ENCODE data around the gene COX7A1.

COX7A1 gene

DNA sequence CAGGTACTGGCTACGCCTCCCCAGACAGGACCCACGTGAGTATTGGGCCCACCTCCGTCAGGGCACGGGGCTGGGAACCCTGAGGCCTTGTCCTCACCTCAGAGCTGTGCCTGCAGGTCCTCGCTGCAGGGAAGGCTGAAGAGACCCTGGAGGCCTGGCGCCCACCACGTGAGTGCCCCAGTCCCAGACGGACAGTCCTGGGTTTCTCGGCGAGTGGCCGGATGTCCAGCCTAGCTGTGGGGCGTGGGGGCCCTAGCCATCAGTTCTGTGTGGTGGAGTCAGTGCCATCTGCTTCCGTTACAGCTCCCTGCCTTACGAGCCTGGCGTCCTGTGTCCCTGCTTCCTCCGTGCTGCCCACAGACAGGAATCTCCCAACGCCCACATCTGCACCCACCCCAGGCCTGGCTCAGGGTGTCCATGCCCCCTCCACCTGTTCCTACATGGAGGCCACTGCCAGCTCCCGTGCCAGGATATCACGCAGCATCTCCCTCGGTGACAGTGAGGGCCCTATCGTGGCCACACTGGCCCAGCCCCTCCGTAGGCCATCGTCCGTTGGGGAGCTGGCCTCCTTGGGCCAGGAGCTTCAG is 49.1 kb downstream of the COX7A1 start:
- H3K36me3 ChIP-seq (replicated peaks; ENCODE audit: low read depth, low read length), result peaks cover 53% of the 10 kb centered on the region

DNA sequence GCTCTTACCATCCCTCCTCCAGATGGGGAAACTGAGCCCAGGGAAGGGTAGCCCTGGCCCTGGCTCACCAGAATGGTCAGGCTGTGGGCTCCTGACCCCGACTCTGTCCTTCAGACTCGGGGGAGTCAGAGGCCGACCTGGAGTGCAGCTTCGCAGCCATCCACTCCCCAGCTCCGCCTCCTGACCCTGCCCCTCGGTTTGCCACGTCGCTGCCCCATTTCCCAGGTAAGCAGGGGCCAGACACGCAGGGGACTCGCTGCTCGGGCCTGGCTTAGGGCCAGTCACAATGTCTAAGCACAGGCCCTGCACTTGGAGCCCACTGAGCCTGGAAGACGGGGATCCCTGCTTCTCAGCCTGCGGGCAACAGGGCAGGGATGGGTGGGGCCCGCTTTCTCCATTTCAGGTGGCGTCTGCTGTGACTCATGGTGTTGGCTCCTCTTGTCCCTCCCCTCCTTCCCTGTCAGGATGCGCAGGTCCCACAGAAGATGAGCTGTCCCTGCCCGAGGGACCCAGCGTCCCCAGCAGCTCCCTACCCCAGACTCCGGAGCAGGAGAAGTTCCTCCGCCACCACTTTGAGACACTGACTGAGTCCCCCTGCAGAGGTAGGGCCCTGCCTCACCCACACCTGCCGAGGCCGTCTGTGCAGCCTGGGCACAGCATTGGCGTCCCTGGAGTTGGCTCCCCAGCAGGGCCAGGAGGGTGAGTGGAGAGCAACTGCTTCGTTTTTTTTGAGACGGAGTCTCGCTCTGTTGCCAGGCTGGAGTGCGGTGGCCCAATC is 50.5 kb downstream of the COX7A1 start:
- H3K36me3 ChIP-seq (replicated peaks; ENCODE audit: low read depth, low read length), result peaks cover 46% of the 10 kb centered on the region

More for the DNA sequence above, 49.1 kb downstream of the COX7A1 start:
- Histone ChIP-seq H3K4me3 (ENCODE audit: low read length) (no peak overlapping the region), H3K9ac (ENCODE audit: low read length) (no peak overlapping the region), H3K79me2 (ENCODE audit: low read length) (no peaks in the 10 kb centered on the region), H3K27ac (ENCODE audit: low read length) (no peak overlapping the region), H3K4me1 (ENCODE audit: low read length) (no peaks in the 10 kb centered on the region), H4K20me1 (ENCODE audit: insufficient read depth, low read length) (no peaks in the 10 kb centered on the region), H3K9me3 (ENCODE audit: insufficient read depth, low read length) (no peaks in the 10 kb centered on the region), H3K4me2 (ENCODE audit: low read length) (no peak overlapping the region), H3K27me3 (ENCODE audit: low read depth, low read length) (no peaks in the 10 kb centered on the region), H2AFZ (ENCODE audit: low read depth, low read length) (no peak overlapping the region)
- TF ChIP-seq, protein P1, sequence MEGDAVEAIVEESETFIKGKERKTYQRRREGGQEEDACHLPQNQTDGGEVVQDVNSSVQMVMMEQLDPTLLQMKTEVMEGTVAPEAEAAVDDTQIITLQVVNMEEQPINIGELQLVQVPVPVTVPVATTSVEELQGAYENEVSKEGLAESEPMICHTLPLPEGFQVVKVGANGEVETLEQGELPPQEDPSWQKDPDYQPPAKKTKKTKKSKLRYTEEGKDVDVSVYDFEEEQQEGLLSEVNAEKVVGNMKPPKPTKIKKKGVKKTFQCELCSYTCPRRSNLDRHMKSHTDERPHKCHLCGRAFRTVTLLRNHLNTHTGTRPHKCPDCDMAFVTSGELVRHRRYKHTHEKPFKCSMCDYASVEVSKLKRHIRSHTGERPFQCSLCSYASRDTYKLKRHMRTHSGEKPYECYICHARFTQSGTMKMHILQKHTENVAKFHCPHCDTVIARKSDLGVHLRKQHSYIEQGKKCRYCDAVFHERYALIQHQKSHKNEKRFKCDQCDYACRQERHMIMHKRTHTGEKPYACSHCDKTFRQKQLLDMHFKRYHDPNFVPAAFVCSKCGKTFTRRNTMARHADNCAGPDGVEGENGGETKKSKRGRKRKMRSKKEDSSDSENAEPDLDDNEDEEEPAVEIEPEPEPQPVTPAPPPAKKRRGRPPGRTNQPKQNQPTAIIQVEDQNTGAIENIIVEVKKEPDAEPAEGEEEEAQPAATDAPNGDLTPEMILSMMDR (IDR thresholded peaks at IDR 0.05; ENCODE audit: low read depth, low read length), result no peak
- TF ChIP-seq EZH2phosphoT487 (IDR thresholded peaks at IDR 0.05; ENCODE audit: low read depth), result no peak

More for the DNA sequence above, 50.5 kb downstream of the COX7A1 start:
- H4K20me1 ChIP-seq (ENCODE audit: insufficient read depth, low read length), result no peaks in the 10 kb centered on the region
- H3K27me3 ChIP-seq (ENCODE audit: low read depth, low read length), result no peaks in the 10 kb centered on the region
- H3K4me3 ChIP-seq (ENCODE audit: low read length), result no peak overlapping the region
- H3K27ac ChIP-seq (ENCODE audit: low read length), result no peak overlapping the region
- no peaks in the 10 kb centered on the region for H3K79me2 ChIP-seq (ENCODE audit: low read length)
- no peak overlapping the region for H3K4me2 ChIP-seq (ENCODE audit: low read length)
- no peak for TF ChIP-seq EZH2phosphoT487 (IDR thresholded peaks at IDR 0.05; ENCODE audit: low read depth)
- TF ChIP-seq, protein P1 (IDR thresholded peaks at IDR 0.05; ENCODE audit: low read depth, low read length), result no peak
- H3K9me3 ChIP-seq (ENCODE audit: insufficient read depth, low read length), result no peaks in the 10 kb centered on the region
- H3K9ac ChIP-seq (ENCODE audit: low read length), result no peak overlapping the region
- H3K4me1 ChIP-seq (ENCODE audit: low read length), result no peaks in the 10 kb centered on the region
- H2AFZ ChIP-seq (ENCODE audit: low read depth, low read length), result no peak overlapping the region

Data from OCI-LY3 (cell line).